ENCODE measurements around the gene POLR2M.

The POLR2M gene

DNA sequence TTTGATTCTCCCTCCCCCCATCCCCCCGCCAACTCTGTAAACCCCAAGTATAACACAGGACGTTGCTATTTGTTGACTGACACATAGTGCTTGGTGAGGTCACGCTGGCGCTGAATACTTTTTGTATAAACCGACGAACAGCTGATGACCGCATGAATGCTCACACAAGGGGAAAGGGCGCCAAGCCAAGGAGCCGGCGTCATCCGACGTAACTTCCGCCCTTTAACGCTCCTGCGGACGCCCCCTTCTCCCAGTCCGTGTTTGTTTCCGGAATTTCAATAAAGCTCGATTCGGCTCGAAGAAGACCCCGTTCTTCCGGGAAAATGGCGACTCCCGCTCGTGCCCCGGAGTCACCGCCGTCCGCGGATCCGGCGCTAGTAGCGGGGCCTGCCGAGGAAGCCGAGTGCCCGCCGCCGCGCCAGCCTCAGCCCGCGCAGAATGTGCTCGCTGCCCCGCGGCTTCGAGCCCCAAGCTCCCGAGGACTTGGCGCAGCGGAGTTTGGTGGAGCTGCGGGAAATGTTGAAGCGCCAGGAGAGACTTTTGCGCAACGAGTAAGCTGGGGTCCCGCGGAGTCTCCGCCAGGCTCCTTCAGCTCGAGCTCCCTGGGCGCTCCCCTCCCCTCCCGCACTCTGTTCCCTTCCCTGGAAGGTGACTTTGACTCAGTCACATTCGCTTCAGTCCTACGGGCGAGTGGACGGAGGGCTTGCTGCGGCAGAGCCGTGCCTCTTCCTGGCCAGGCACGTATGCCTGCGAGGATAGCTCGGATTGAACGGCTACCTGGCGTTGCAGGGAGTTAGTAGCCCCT, at the start of gene POLR2M:
TSS of gene POLR2M (plus strand) at position 310 of the 805 bp plus-strand sequence. CDS start at position 439, 129 bp downstream.
- DNase-seq, result peak; percentile 91

DNA sequence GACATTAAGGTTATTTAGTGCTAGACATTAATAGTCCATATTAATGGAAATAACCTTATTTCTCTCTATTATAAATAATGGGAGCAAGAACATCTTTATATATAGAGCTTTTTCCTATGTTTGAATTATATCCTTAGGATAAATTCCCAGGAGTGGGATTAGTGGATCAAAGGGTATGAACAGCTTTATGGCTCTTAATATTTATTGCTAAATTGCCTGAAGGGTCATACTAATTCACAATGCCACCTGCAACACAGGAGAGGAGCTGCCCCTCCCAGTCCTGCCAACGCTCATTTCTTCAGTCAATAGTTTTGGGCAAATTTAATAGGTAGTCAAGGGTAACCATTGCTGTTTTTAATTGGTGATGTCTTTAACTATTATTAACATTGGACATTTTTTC, 48.9 kb upstream of the POLR2M start:
- DNase-seq, result no peak

- DNase-seq, result no peak
These were observed 44.3 kb upstream of the POLR2M start for GRCh38 chr15:57662091-57662744.

GRCh38 chr15:57662802-57663201, 43.7 kb upstream of the POLR2M start:
- no peak for DNase-seq

DNA sequence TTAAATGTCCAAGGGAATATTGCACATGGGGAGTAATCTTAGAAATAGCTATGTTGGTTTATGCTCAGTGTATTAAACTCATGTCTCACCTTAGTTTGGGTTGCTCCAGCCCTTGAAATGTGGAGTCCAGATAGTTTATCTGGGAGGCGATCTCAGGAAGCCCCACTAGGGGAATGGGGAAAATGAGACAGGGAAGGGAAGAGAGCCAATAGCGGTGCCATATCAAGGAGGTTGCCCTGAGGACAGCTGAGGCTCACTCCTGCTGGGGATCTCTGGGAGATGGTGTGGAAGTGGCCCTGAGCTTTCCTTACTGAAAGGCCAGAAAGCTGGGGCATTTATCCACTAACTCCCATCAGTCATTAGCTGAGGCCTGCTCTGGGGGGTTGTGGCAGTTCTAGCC, 43.3 kb upstream of the POLR2M start:
- DNase-seq, result no peak

GRCh38 chr15:57665194-57665593, 41.3 kb upstream of the POLR2M start:
- no peak for DNase-seq

DNA sequence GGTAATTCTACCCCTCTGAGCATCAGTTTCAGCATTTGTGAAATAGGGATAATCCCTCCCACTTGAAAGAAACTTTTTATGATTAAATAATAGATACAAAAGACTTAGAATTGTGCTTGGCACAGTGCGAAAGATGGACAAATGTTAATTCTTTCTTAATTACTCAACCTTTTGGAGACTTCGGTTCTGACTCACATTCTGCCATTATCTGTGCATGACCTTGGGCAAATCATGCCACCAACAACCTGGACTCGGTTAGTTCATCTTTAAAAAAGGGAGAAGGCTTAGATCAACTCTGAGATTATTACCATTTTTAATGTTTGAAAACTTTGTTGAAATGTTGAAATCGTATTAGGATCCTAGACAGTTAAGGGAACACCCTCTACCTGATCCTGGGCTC, 40.6 kb upstream of the POLR2M start:
- DNase-seq, result no peak

- no peak for DNase-seq
These were observed 39.2 kb upstream of the POLR2M start for GRCh38 chr15:57667171-57667849.

DNA sequence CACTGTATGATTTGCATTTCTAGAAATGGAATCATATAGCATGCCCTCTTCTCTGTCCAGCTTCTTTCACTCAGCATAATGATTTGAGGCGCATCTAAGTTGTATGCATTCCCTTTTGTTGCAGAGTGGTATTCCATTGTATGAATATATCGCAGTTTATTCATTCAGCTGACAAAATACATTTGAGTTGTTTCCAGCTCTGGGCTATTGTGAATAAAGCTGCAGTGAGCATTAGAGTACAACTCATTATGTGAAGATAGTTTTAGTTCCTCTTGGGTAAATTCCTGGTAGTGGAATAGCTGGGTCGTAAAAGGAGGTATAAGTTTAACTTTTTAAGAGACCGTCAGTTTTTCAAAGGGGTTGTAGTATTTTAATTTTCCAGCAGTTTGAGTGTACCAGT, 38.5 kb upstream of the POLR2M start:
- no peak for DNase-seq

DNA sequence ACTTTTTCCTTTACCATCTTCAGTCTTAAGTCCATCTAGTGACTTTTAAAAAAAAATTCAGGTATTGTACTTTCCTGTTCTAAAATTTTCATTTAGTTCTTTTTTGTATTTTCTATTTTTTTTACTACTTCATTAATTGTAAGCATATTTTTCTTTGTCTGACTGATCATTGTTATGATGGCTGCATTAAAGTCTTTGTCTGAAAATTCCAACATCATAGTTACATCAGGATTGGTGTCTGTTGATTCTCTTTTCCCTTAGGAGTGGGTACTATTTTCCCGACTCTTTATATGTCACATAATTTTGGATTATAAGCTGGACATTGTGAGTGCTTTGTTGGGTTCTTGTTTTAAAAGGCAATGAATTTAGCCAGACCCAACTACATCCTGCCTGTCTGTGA, 34.9 kb upstream of the POLR2M start:
- DNase-seq, result no peak

DNA sequence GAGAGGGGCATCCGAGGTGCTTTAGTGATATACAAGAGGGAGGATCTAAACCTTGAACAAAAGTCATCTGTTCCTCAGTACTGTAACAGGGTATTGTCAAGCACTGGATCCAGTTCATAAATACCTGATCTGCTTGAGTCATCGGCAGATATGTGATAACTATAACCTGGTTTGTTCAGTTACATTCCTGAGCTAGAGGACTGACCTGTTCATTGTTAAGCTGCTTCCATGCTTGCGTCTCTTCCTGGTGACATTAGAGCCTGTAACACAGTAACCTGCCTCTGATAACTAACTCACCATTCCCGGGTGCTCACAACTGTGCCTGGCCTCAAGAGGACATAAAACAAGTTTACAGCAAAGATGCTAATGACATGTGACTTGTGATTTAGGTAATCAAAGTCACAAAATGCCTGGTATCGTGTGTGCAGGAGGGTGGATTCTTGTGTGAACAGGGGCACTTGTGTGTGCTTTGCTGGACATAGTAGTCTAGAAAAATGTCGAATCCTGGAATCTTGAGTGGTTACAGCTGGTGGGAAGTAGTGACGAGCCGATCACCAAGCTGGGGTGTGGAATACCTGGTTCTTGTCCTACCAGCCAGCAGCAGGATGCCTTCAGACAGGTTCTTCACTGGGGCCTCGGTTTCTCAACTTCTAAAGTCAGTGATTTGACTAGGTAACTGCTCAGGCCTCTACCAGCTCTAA, 30.9 kb upstream of the POLR2M start:
- DNase-seq, result no peak

DNA sequence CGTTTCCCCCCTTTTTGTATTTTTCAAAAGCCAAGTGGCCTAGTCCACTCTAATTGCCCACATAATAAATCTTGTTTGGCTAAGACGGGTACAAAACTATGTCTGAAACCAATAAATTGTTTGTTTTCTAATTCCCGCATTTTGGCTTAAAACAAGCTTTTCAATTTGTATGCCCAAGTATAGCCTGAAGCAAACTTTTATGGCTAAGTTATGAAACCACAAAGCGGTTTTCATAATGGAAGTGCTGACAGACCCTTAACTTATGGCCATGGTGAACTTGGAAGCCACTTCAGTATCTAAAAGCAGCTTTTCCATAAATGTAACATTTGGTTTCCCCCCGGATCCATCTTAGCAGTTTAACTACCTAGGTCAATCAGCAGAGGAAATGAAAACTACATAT, 29.9 kb upstream of the POLR2M start:
- no peak for DNase-seq

- no peak for DNase-seq
These were observed 29.3 kb upstream of the POLR2M start for GRCh38 chr15:57677204-57677603.

DNA sequence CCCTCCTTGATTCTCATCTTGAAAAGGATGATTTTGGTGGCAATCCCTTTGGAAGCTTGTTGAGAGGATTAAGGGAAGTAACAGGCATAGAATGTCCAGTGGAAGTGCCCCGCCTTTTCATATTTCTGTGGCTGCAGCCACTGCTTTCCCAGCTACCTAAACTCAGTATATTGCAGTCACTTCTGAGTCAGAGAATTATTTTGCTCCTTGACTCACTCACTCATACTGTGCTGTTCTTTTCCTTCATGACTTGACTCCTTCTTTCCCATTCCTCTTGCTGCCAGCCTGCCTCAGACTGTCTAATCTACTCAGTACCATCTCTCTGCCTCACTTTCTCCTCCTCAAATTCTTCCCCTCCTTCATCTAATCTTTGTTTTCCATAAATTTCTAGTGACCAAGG, 26.5 kb upstream of the POLR2M start:
- DNase-seq, result no peak

DNA sequence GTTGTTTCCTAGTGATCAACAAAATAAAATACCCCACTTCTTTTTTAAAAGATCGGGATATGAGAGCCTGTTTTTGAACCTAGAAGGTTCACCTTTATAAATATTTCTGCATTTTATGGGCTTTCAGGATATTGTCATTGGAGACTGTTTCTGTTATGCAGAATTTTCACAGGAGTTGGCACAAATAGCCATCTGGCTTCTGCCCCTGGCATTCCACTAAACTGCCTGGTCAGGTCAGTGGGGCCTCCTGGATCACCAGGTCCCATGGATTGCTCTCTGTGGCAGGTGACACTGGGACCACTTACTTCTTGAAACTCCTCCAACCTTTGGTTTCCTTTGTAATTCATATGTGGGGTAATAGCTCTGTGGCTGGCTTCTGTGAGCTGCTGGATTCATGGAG, 25.5 kb upstream of the POLR2M start:
- no peak for DNase-seq

DNA sequence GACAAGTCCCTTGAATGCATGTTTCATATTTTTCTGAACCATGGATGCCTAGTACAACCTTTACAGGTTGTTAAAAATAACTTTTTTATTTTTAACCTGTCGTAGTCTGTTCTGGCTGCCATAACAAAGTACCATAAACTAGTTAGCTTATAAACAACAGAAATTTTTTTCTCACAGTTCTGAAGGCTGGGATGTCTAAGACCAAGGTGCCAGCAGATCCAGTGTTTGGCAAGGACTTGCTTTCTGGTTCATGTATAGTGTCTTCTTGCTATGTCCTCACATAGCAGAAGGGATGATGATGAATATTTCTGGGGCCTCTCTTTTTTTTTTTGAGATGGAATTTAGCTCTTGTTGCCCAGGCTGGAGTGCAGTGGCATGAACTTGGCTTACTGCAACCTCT, 23.0 kb upstream of the POLR2M start:
- no peak for DNase-seq

GRCh38 chr15:57684491-57685151, 21.9 kb upstream of the POLR2M start:
- DNase-seq, result no peak

DNA sequence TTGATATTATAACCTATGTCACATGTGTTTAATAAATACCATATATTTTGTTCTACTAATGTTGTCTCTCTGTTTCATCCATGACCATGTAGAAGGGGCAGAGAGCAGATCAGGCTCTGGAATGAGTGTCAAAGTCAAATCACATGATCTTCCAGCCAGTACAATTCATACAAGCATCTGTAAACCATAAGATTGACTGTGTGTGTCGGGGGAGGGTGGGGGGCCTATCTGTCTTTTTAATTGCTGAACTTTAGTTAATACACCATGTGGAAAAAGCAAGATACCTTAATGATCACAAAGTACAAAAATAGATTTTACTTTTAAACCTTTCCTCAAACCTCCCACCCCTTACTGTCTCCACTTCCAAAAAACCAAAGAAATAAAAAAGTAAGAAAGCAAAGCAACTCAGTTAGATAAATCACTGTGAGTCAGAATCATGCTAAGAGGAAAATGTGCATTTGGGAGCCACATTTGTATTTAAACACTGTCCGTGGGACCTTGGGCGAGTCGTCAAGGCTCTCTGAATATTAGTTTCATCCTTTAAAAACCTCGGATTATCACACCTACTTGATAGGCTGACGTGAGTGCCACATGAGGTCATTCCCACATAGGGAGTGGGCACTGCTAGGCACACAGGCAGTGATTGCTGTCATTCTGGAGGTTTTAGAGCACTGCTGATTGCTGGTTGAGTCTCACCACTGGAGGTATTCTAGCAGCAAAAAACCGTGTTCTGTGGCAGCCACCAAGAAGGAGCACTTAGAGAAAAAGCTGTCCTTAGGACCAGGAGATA, 21.0 kb upstream of the POLR2M start:
- DNase-seq, result no peak

DNA sequence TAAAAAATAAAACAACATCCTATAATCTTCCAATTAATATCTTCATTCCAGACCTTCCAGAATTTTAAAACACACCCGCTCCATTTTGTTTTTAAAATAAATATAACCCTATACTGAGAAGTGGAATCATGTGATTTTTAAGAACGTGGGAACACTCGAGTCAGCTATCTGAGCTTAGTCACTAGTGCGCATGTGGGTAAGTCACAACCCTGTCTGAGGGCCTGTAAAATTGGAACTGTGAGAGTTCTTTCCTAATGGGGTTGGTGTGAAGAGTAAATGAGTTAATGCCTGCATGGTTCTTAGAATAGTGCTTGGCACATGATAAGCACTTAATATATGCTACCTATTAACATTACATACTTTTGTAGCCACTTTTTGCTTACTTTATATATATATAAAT, 19.9 kb upstream of the POLR2M start:
- no peak for DNase-seq

DNA sequence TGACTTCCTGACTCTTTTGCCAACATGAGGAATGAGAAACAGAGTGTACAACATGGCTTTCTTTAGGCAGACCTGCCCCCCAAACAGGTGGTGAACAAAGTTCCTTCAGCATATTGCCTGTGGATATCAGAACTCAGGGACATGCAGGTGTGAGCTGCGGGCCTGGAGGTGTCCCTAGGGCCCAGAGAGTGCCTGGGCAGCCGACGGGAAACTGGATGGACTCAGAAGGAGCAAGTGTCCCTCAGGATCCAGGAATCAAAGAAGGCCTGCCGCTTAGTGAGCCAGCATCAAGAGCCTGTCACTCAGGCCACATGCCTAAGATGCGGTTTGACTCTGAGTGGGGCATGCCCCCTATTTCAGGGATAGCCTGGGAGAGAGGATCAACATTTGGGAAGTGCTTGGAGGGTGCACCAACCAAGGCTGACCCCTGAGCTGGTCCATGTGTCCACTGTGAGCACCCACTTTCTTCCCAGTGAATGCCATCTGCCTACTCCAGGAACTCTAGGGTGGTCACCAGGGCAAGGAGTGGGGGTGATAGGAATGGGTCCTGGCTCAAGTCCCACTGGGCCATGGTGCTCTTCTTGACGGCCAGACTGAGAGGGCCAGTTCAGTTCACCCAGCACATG, 16.1 kb upstream of the POLR2M start:
- DNase-seq, result no peak

- no peak for DNase-seq
These were observed 15.4 kb upstream of the POLR2M start for GRCh38 chr15:57691082-57691481.

- DNase-seq, result no peak
These were observed 13.8 kb upstream of the POLR2M start for GRCh38 chr15:57692709-57693108.

Measured in activated naive CD4-positive, alpha-beta T cell treated with Interleukin-2 at 50 U/mL for 16 hours (primary cell).